IMR-90 (cell line): ENCODE data around the gene CD93.

Experiments
- CEBPB ChIP-seq: IDR thresholded peaks from 2 replicates; pipeline ENCODE4 v1.6.1; 2012; ENCODE audit warnings: low read depth, low read length, improper control_type of control experiment
- POLR2A ChIP-seq: IDR thresholded peaks from 2 replicates; pipeline ENCODE4 v1.6.1; 2012; ENCODE audit warnings: mild to moderate bottlenecking, low read depth, low read length
- TF ChIP-seq, protein P1 (sequence below): conservative IDR thresholded peaks from 2 replicates; pipeline ENCODE4 v1.5.1; 2012; ENCODE audit warnings: mild to moderate bottlenecking, low read depth, low read length, improper control_type of control experiment
- TF ChIP-seq, protein P2 (sequence below): fragments of 150-350 bp; IDR thresholded peaks from 2 replicates; pipeline ENCODE4 v1.6.1; 2017; ENCODE audit warnings: mild to moderate bottlenecking, antibody characterized with exemption, low read length, low read depth

DNA sequence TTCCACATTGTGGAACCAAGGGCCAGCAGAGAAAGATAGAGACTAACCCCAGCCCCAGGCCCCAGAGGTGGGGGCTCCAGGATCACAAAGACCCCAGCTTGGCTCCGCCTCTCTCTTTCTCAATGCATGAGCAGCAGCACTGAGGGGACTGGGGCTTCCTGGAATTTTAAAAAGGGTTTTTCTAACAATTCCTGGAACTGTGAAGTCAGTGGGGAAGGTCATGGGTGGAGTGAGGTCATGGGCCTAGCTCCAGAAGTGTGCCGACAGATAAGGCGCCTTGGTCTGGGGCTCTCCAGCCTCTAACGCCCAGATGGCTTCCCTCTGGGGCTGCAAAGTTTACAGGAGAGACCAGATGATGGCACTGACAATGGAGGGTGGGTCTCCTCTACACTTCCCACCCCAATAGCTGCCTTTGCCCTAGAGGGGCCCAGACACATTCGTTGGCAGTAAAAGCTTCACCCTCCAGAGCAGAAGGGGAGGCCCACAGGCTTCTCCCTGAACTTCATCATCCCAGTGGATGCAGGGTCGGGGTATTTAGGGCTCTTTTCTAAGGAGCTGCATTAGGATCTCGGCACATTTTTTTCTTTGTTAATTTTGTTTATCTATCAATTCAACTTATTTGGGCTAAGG is 46.9 kb upstream of the CD93 start:
- no peak for TF ChIP-seq POLR2A
- no peak for TF ChIP-seq CEBPB
- TF ChIP-seq, protein P1, sequence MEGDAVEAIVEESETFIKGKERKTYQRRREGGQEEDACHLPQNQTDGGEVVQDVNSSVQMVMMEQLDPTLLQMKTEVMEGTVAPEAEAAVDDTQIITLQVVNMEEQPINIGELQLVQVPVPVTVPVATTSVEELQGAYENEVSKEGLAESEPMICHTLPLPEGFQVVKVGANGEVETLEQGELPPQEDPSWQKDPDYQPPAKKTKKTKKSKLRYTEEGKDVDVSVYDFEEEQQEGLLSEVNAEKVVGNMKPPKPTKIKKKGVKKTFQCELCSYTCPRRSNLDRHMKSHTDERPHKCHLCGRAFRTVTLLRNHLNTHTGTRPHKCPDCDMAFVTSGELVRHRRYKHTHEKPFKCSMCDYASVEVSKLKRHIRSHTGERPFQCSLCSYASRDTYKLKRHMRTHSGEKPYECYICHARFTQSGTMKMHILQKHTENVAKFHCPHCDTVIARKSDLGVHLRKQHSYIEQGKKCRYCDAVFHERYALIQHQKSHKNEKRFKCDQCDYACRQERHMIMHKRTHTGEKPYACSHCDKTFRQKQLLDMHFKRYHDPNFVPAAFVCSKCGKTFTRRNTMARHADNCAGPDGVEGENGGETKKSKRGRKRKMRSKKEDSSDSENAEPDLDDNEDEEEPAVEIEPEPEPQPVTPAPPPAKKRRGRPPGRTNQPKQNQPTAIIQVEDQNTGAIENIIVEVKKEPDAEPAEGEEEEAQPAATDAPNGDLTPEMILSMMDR: no peak
- TF ChIP-seq, protein P2, sequence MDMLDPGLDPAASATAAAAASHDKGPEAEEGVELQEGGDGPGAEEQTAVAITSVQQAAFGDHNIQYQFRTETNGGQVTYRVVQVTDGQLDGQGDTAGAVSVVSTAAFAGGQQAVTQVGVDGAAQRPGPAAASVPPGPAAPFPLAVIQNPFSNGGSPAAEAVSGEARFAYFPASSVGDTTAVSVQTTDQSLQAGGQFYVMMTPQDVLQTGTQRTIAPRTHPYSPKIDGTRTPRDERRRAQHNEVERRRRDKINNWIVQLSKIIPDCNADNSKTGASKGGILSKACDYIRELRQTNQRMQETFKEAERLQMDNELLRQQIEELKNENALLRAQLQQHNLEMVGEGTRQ: no peak
